ENCODE measurements around the gene TPP2. TPM values are rescaled to one million over a fixed set of nuclear protein-coding genes. Genes with fewer than 3 reads are reported as not detected.

Gene TPP2
- total RNA-seq, 1 donor from 2014 or later: 51.4 TPM

DNA sequence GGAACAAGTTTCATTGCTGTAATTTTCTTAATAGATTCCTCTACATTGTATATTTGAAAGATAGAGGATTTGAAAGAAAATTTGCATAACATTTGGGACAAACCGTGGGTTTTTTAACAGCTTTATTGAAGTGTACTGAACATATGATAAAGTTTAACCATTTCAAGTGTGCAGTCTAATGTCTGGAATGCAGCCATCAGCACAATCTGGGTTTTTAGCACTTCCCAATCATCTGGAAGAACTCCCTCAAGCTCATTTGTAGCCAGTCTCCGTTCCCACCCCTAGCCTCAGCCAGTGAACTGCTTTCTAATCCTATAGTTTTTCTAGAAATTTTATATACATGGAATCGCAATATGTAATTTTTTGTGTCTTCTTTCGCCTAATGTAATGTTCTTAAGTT, 85.4 kb downstream of the TPP2 start:
- Histone ChIP-seq H3K36me3 (ENCODE audit: control insufficient read depth, insufficient read depth, low read length) (no peaks in the 10 kb centered on the region), H3K27me3 (ENCODE audit: control insufficient read depth, insufficient read depth, low read length) (no peaks in the 10 kb centered on the region), H3K4me3 (ENCODE audit: low read depth, low read length) (no peak overlapping the region)
- TF ChIP-seq, protein P1, sequence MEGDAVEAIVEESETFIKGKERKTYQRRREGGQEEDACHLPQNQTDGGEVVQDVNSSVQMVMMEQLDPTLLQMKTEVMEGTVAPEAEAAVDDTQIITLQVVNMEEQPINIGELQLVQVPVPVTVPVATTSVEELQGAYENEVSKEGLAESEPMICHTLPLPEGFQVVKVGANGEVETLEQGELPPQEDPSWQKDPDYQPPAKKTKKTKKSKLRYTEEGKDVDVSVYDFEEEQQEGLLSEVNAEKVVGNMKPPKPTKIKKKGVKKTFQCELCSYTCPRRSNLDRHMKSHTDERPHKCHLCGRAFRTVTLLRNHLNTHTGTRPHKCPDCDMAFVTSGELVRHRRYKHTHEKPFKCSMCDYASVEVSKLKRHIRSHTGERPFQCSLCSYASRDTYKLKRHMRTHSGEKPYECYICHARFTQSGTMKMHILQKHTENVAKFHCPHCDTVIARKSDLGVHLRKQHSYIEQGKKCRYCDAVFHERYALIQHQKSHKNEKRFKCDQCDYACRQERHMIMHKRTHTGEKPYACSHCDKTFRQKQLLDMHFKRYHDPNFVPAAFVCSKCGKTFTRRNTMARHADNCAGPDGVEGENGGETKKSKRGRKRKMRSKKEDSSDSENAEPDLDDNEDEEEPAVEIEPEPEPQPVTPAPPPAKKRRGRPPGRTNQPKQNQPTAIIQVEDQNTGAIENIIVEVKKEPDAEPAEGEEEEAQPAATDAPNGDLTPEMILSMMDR (IDR thresholded peaks at IDR 0.05; ENCODE audit: insufficient read depth, low read length, poor library complexity, severe bottlenecking): no peak
- DNase-seq (ENCODE audit: low read depth): no peak

DNA sequence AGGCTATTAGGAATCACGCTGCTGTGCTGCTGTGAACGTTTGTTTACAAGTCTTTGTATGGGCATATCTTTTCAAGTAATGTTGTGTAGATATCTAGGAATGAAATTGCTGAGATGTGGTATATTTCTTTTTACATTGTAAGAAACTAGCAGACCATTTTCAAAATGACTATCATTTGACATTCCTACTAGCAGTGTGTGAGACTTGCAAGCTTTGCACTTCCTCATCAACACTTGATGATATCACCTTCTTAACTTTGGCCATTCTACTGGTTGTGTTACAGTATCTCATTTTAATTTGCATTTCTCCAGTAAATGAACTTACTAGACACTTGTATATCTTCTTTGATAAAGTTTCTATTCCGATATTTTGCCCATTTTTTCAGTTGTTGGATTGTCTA, 85.9 kb downstream of the TPP2 start:
- Histone ChIP-seq H3K36me3 (ENCODE audit: control insufficient read depth, insufficient read depth, low read length) (no peaks in the 10 kb centered on the region), H3K4me3 (ENCODE audit: low read depth, low read length) (no peak overlapping the region), H3K27me3 (ENCODE audit: control insufficient read depth, insufficient read depth, low read length) (no peaks in the 10 kb centered on the region)
- TF ChIP-seq, protein P1 (IDR thresholded peaks at IDR 0.05; ENCODE audit: insufficient read depth, low read length, poor library complexity, severe bottlenecking): no peak
- no peak for DNase-seq (ENCODE audit: low read depth)

DNA sequence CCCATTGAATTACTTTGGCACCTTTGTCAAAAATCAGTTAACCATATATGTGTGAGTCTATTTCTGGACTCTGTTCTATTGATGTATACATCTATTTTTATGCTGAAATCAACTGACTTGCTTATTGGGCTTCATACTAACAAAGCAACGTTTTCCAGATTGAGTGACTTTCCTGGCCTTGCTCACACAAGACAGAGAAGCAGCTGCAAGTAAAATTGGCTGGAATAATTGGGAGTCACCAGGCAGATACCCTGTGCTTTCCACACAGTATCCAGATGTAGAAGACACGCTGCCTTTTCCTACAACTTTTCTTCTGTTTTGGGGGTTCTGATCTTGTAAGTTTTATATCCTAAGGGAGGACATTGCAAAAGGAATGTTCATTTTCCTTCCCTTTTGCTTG, 86.9 kb downstream of the TPP2 start:
- DNase-seq (ENCODE audit: low read depth): no peak
- Histone ChIP-seq H3K4me3 (ENCODE audit: low read depth, low read length) (no peak overlapping the region), H3K36me3 (ENCODE audit: control insufficient read depth, insufficient read depth, low read length) (no peaks in the 10 kb centered on the region), H3K27me3 (ENCODE audit: control insufficient read depth, insufficient read depth, low read length) (no peaks in the 10 kb centered on the region)
- TF ChIP-seq, protein P1 (IDR thresholded peaks at IDR 0.05; ENCODE audit: insufficient read depth, low read length, poor library complexity, severe bottlenecking): no peak

DNA sequence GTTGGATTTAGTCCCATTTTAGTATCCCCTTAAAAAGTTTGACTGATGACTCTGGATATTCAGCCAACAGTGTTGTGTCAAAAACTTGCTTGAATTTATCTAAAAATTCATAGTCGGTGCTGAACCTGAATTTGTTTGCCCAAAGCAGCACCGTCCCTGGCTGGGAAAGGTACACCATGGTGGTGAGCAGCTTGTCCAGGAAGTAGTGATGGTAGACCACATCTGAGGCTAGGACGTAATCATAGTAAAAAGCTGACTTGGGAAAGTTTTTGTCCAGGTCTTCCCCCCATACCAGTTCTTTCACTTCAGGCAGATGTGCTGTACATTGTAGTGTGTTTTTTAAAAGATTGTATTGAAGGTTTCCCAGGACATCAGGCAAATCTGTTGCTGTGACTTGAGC, 89.2 kb downstream of the TPP2 start:
- Histone ChIP-seq H3K27me3 (ENCODE audit: control insufficient read depth, insufficient read depth, low read length) (no peaks in the 10 kb centered on the region), H3K36me3 (ENCODE audit: control insufficient read depth, insufficient read depth, low read length) (no peaks in the 10 kb centered on the region), H3K4me3 (ENCODE audit: low read depth, low read length) (no peak overlapping the region)
- TF ChIP-seq, protein P1 (IDR thresholded peaks at IDR 0.05; ENCODE audit: insufficient read depth, low read length, poor library complexity, severe bottlenecking): no peak
- no peak for DNase-seq (ENCODE audit: low read depth)

DNA sequence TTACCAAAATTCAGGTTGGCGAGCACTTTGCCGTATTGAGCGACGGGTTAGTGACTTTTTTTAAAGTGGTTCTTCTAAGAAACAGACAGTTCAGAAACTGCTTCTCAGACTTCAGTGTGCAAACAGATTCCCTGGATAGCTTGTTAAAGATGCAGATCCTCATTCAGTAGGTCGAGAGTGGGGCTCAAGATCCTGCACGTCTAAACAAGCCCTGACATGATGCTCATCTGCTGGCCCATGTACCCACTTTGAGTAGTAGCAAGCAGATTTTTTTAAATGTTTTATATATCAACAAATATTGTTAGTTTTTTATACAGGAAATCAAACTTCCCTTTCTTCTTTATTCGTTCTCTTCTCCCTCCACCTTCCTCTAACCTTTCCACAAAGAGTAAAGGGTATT, 90.7 kb downstream of the TPP2 start:
- H3K4me3 ChIP-seq (ENCODE audit: low read depth, low read length): no peak overlapping the region
- no peaks in the 10 kb centered on the region for H3K36me3 ChIP-seq (ENCODE audit: control insufficient read depth, insufficient read depth, low read length)

More for the DNA sequence above, 90.7 kb downstream of the TPP2 start:
- no peak for DNase-seq (ENCODE audit: low read depth)
- TF ChIP-seq, protein P1 (IDR thresholded peaks at IDR 0.05; ENCODE audit: insufficient read depth, low read length, poor library complexity, severe bottlenecking): no peak
- no peaks in the 10 kb centered on the region for H3K27me3 ChIP-seq (ENCODE audit: control insufficient read depth, insufficient read depth, low read length)

Data from kidney epithelial cell (primary cell).